BLaER1 (cell line): ENCODE data around the gene CR1L.

Experiments
- H3K27ac ChIP-seq: shearing (Covaris generic); formaldehyde crosslinking; 2 replicates; pipeline ENCODE4 v1.8.1; 2022
- H3K27me3 ChIP-seq: shearing (Covaris generic); formaldehyde crosslinking; 2 replicates; pipeline ENCODE4 v1.8.1; 2022
- H3K36me3 ChIP-seq: shearing (Covaris generic); formaldehyde crosslinking; 2 replicates; pipeline ENCODE4 v1.8.1; 2022
- H3K4me1 ChIP-seq: shearing (Covaris generic); formaldehyde crosslinking; 2 replicates; pipeline ENCODE4 v1.8.1; 2022
- H3K4me2 ChIP-seq: shearing (Covaris generic); formaldehyde crosslinking; 2 replicates; pipeline ENCODE4 v1.8.1; 2022
- H3K4me3 ChIP-seq: shearing (Covaris generic); formaldehyde crosslinking; 2 replicates; pipeline ENCODE4 v1.8.1; 2022
- H3K9ac ChIP-seq: shearing (Covaris generic); formaldehyde crosslinking; 2 replicates; pipeline ENCODE4 v1.8.1; 2022
- H3K9me3 ChIP-seq: shearing (Covaris generic); formaldehyde crosslinking; 2 replicates; pipeline ENCODE4 v1.8.1; 2022
- H4K20me1 ChIP-seq: shearing (Covaris generic); formaldehyde crosslinking; 2 replicates; pipeline ENCODE4 v1.8.1; 2022
- Cebpa-rat ChIP-seq: shearing (Covaris generic); IDR thresholded peaks from 2 replicates; pipeline ENCODE4 v1.8.1; 2022

Gene CR1L

DNA sequence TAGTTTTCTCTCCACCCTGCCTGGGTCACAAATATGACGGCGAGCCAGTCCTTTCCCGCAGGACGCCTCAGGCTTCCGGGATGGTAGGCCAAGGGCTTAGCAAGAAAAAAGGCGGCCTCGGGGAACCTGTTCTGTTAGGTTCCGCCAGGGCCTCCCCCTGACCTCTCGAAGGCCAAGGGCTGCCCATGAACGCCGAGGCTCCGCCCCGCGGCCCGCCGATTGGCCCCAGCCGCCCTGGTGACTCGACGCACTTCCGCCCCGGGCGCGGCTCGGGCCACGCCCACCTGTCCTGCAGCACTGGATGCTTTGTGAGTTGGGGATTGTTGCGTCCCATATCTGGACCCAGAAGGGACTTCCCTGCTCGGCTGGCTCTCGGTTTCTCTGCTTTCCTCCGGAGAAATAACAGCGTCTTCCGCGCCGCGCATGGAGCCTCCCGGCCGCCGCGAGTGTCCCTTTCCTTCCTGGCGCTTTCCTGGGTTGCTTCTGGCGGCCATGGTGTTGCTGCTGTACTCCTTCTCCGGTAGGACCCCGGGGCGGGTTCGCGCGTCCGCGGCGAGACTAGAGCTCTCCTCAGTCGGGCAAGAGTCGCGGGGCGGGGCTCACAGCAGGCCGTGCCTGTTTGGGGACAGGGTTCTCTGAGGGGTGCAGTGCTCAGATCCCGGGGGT, 107.0 kb downstream of the CR1L start, which contains the start of gene CD46:
Gene CD46, plus strand, starts transcription at position 265 of the 666 bp plus-strand sequence. Its CDS starts 159 bp downstream, at position 424.
- TF ChIP-seq Cebpa-rat, result no peak
- Histone ChIP-seq H3K36me3 (peaks cover 2% of the 10 kb centered on the region; the same call in 1 of the 2 replicates), H4K20me1 (peaks cover 47% of the 10 kb centered on the region), H3K27me3 (no peaks in the 10 kb centered on the region), H3K4me1 (peaks cover 27% of the 10 kb centered on the region), H3K4me3 (peak within 1 kb of the TSS; percentile 96), H3K9ac (peak within 1 kb of the TSS; percentile 90), H3K4me2 (peak within 1 kb of the TSS; percentile 93), H3K27ac (peak within 1 kb of the TSS; percentile 76), H3K9me3 (no peaks in the 10 kb centered on the region)

DNA sequence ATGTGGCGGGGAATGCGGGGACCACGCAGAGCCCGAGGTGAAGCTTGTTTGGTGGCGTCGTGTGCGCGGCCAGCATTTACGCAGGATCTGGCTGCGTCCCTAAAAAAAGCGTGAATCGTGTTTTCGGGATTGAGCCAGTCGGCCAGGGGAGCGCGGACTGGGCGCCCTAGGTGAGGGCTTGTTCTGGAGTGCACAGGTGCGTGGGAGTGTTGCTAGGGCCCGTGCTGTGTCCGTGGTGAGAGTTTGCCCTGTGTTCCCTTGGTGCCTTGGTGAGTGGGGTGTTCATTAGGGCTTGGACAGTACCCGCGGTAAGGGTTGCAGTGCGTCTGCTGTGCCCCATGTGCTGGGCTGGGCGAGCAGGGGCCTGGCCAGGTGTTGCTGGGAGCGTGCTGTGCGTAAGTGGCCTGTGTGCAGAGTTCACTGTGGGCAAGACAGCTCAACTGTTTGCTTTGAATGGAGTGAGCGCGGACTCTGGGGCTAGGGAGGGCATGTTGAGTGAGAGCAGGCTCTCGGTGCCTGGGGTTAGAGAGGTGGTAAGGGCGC, 107.6 kb downstream of the CR1L start:
- Histone ChIP-seq H4K20me1 (peaks cover 53% of the 10 kb centered on the region), H3K9ac (peak overlapping the region; percentile 90), H3K9me3 (no peaks in the 10 kb centered on the region), H3K4me1 (peaks cover 27% of the 10 kb centered on the region), H3K4me2 (peak overlapping the region; percentile 93), H3K27me3 (no peaks in the 10 kb centered on the region), H3K36me3 (peaks cover 8% of the 10 kb centered on the region), H3K4me3 (peak overlapping the region; percentile 96), H3K27ac (peak overlapping the region; percentile 76)
- TF ChIP-seq Cebpa-rat, result no peak

DNA sequence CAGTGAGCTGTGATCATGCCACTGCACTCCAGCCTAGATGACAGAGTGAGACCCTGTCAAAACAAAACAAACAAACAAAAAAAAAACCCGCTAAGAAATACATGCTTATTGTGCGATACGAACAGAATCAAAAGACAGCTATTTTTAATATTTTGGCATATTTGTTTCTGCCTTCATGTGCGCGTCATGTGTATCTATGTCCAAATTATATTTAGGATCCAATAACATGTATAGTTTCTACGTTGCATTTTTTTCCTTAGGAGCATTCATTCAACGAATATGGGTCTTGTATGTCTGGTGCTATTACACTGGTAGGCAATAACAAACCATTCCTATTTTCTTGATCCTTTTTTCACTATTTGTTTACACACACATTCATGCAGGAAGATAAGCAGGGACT, 108.7 kb downstream of the CR1L start:
- H3K4me2 ChIP-seq, result peak overlapping the region; percentile 93
- peak overlapping the region; percentile 90 for H3K9ac ChIP-seq
- peaks cover 27% of the 10 kb centered on the region for H3K4me1 ChIP-seq
- no peaks in the 10 kb centered on the region for H3K27me3 ChIP-seq
- H3K27ac ChIP-seq, result no peak overlapping the region
- no peak for TF ChIP-seq Cebpa-rat
- H3K36me3 ChIP-seq, result peaks cover 19% of the 10 kb centered on the region
- no peaks in the 10 kb centered on the region for H3K9me3 ChIP-seq
- H4K20me1 ChIP-seq, result peaks cover 62% of the 10 kb centered on the region
- H3K4me3 ChIP-seq, result peak overlapping the region; percentile 96

DNA sequence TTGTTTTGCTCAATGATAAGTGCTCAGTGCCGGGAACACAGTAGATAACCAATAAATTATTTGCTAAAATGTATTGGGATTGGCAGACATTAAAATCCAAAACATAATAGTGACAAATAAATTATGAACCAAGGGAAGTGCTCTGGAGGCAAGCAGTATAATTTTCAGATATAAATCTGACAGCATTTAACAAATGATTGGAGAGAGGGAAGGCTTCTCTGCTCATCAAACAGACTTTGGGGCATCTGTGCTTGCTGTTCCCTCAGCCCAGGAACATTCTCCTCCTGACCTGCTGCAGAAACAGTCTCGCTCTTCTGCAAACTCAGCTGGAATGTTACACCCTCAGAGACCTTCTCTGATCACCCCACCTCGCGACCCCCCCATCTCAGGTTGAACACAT, 109.1 kb downstream of the CR1L start:
- Histone ChIP-seq H3K9ac (no peak overlapping the region; the same call in 1 of the 2 replicates), H3K9me3 (no peaks in the 10 kb centered on the region), H3K4me1 (peaks cover 27% of the 10 kb centered on the region), H3K27me3 (no peaks in the 10 kb centered on the region), H3K36me3 (peaks cover 23% of the 10 kb centered on the region), H3K4me3 (no peak overlapping the region), H3K27ac (no peak overlapping the region), H3K4me2 (peak overlapping the region; percentile 93), H4K20me1 (peaks cover 62% of the 10 kb centered on the region)
- TF ChIP-seq Cebpa-rat, result no peak

DNA sequence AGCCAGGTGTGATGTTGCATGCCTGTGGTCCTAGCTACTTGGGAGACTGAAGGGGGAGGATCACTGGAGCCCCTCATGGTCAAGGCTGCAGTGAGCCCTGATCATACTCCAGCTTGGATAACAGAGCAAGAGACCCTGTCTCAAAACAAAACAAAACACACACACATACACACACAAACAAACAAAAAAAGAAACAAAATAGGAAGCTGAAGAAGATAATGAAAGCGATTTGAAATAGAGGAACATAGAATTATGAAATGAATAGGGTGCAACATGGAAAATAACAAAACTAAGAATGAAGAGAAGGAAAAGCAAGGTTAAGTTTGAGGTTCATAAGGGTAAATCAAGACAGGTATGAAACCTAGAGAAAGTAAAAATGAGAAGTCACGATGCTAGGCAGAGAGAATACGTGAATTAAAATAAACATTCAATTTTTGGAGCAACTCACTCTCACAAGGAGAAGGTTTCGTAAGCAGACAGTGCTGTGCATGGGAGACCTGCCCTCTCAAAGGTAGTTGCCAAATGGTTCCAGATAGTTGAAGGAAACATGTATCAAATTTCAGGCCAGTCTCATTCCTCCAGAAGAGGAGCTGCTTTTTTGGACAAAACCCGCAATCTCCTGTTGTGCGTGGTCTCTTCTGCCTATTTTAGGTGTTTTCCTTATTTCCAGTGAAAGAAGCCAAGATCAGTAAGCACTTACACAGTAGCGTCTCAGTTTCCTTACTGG, 110.2 kb downstream of the CR1L start:
- no peak for TF ChIP-seq Cebpa-rat
- Histone ChIP-seq H3K27ac (no peak overlapping the region), H3K4me3 (no peak overlapping the region), H3K27me3 (no peaks in the 10 kb centered on the region), H3K9me3 (no peaks in the 10 kb centered on the region), H3K36me3 (peaks cover 35% of the 10 kb centered on the region), H3K9ac (no peak overlapping the region), H3K4me1 (peaks cover 27% of the 10 kb centered on the region), H3K4me2 (no peak overlapping the region), H4K20me1 (peaks cover 62% of the 10 kb centered on the region)

DNA sequence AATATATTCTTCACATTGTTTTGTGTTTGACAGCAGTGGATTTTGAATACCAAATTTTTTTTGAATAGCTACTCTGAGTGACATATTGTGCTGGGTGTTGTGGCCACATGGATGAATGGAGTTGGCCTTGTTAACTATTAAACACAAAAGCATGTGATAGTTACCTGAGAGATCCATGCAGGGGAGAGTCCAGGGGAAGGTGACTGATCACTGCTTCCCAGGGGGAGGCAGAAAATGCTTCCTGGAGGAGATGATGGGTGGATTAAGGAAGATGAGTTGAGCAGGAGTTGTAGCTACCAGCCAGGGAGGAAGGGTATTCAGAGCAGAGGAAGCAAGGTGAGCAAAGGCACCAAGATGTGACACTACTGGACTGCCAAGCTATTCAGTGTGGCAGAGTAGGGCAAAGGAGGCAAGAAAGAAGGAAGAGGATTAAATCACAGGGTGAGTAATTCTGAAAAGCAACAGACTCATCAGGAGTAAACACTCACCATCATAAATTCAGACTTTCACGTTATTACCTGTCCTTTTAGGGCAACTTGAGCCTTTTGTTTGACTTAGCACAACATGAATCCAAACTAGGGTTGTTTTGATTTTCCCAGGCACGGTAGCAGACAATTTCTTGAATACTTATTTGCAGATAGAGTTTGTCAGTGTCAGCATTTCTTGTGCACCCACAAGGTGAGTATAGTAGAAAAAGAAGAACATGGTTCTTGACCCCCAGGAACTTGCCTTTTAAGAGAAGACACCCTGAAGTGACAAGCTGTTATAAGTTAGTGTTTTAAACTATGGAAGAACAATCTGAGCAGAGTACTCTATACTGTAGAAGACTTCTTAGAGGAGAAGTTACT, 111.1 kb downstream of the CR1L start:
- no peak for TF ChIP-seq Cebpa-rat
- Histone ChIP-seq H3K27ac (no peak overlapping the region), H3K36me3 (peaks cover 40% of the 10 kb centered on the region), H3K9ac (no peak overlapping the region), H3K9me3 (no peaks in the 10 kb centered on the region), H3K4me2 (no peak overlapping the region), H4K20me1 (peaks cover 62% of the 10 kb centered on the region), H3K27me3 (no peaks in the 10 kb centered on the region), H3K4me3 (no peak overlapping the region), H3K4me1 (peaks cover 25% of the 10 kb centered on the region)

DNA sequence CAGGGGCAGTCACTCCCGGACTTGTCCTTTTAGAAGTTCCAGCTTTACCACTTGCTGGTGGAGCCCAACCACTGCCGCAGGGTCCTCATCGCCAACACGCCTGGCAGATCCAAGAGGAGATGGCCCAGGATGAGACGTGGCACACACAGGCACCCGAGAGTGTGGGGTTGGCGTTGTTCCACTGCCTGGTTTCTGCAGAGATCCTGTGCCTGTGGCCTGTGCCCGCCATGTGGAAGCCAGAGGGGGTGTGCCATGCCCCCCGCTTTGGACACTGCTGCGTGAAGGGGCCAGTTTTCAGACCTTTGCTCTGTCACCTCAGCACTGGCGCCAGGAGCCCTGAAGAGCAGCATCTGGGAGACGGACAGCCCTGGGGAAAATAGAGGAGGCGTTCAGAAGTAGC, 117.7 kb downstream of the CR1L start:
- Histone ChIP-seq H3K4me3 (no peak overlapping the region), H3K9me3 (peaks cover 4% of the 10 kb centered on the region; the same call in 1 of the 2 replicates), H3K36me3 (peaks cover 96% of the 10 kb centered on the region), H3K27me3 (no peaks in the 10 kb centered on the region), H3K4me2 (no peak overlapping the region), H3K27ac (no peak overlapping the region), H4K20me1 (0 out of 2 replicates have a peak, but pooled peaks cover 8% of the 10 kb centered on the region), H3K4me1 (no peaks in the 10 kb centered on the region), H3K9ac (no peak overlapping the region)
- TF ChIP-seq Cebpa-rat, result no peak

DNA sequence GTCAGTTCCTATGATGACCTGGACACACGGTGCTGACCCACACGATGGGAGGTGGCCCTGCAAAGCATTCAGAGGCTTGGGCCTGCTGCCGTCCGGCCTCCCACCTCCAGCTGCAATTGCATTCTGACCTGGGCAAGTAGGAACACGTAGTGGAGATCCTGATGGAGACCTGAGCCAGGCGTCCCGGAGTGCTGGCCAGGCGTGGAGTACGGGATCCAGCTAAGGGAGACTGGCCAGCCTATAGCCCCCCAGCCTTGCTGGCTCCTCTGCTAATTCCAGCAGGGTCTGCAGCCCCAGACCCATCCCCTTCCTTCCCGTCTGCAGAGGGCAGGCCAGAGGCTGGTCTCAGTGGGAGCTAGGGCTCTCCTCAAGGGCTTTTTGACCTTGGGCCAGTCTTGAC, 118.2 kb downstream of the CR1L start:
- Histone ChIP-seq H3K9ac (no peak overlapping the region), H3K4me3 (no peak overlapping the region), H3K4me2 (no peak overlapping the region), H3K9me3 (peaks cover 4% of the 10 kb centered on the region; the same call in 1 of the 2 replicates), H3K27me3 (no peaks in the 10 kb centered on the region), H4K20me1 (0 out of 2 replicates have a peak, but pooled peaks cover 3% of the 10 kb centered on the region), H3K27ac (no peak overlapping the region), H3K36me3 (peaks cover 94% of the 10 kb centered on the region), H3K4me1 (no peaks in the 10 kb centered on the region)
- no peak for TF ChIP-seq Cebpa-rat

DNA sequence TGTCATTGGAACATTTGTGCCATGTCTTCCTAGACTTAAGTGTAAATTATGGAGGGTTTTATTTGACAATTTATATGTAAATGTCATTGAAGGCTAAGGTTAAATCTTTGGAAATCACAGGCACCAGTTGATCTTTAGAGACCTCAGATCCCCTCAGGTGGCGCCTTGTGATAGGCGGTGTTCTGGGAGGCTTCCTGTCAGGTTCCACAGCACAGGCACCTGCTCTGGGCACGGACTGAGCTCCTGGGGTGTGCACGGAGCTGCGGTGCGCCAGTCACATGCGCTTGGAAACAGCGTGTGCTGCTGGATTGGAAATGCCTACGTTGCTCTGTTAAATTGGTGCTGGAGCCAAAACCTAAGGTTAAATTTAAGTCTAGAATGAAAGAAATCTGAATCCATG, 119.0 kb downstream of the CR1L start:
- H4K20me1 ChIP-seq, result no peaks in the 10 kb centered on the region
- peaks cover 5% of the 10 kb centered on the region; the same call in 1 of the 2 replicates for H3K9me3 ChIP-seq
- no peaks in the 10 kb centered on the region for H3K4me1 ChIP-seq
- H3K4me3 ChIP-seq, result no peak overlapping the region
- TF ChIP-seq Cebpa-rat, result no peak
- H3K27ac ChIP-seq, result no peak overlapping the region
- H3K27me3 ChIP-seq, result no peaks in the 10 kb centered on the region
- no peak overlapping the region for H3K9ac ChIP-seq
- no peak overlapping the region for H3K4me2 ChIP-seq
- H3K36me3 ChIP-seq, result peaks cover 94% of the 10 kb centered on the region
